HPDE6-E6E7 (cell line): ENCODE data around the gene CNP.
"Not testable (repeated sequence)": the region's sequence is repeated elsewhere in the genome, so short reads cannot be mapped to it uniquely, and the experiment has no call there.

Source experiments
- DNase-seq: peaks from one replicate; pipeline ENCODE4 v3.0.0; 2011; ENCODE audit warnings: missing footprints; ENCODE audit errors: extremely low spot score

Gene CNP

GRCh38 chr17:42002792-42003301, 36.3 kb downstream of the CNP start:
- no peak for DNase-seq

GRCh38 chr17:42005166-42005565, 38.6 kb downstream of the CNP start:
- no peak for DNase-seq

- DNase-seq, result no peak
Observed at GRCh38 chr17:42009170-42009569, 42.6 kb downstream of the CNP start.

- not testable (repeated sequence) for DNase-seq
Observed at GRCh38 chr17:42010266-42010680, 43.7 kb downstream of the CNP start.

- DNase-seq, result peak; percentile 46
Observed at GRCh38 chr17:42010898-42011516, 44.4 kb downstream of the CNP start.

GRCh38 chr17:42012363-42012762, 45.8 kb downstream of the CNP start:
- not testable (repeated sequence) for DNase-seq

GRCh38 chr17:42013740-42014139, 47.1 kb downstream of the CNP start:
- not testable (repeated sequence) for DNase-seq

- no peak for DNase-seq
Observed at GRCh38 chr17:42016411-42016831, 49.8 kb downstream of the CNP start.

- DNase-seq, result peak; percentile 94
Observed at GRCh38 chr17:42016941-42017865, 50.6 kb downstream of the CNP start, which contains the start of gene DNAJC7. Gene DNAJC7, minus strand, starts transcription at chr17:42017439. Its CDS starts 23 bp downstream, at chr17:42017416.

GRCh38 chr17:42017866-42018200, 51.2 kb downstream of the CNP start:
- DNase-seq, result no peak

GRCh38 chr17:42018339-42018738, 51.7 kb downstream of the CNP start:
- DNase-seq, result no peak

GRCh38 chr17:42018988-42019387, 52.4 kb downstream of the CNP start:
- no peak for DNase-seq

GRCh38 chr17:42019509-42020404, 53.2 kb downstream of the CNP start, which contains the start of gene NKIRAS2:
Gene NKIRAS2, plus strand, starts transcription at chr17:42020090. Its CDS starts 1,488 bp downstream, at chr17:42021578.
- peak; percentile 95 for DNase-seq

- DNase-seq, result not testable (repeated sequence)
Observed at GRCh38 chr17:42020845-42021244, 54.2 kb downstream of the CNP start.

- DNase-seq, result no peak
Observed at GRCh38 chr17:42023524-42024349, 57.1 kb downstream of the CNP start.

GRCh38 chr17:42025191-42025579, 58.6 kb downstream of the CNP start:
- no peak for DNase-seq

GRCh38 chr17:42025936-42026335, 59.3 kb downstream of the CNP start:
- no peak for DNase-seq

- DNase-seq, result no peak
Observed at GRCh38 chr17:42026857-42027589, 60.4 kb downstream of the CNP start.
